AG10803 (cell line): ENCODE data around the gene LILRA5.
"Not testable (repeated sequence)": the region's sequence is repeated elsewhere in the genome, so short reads cannot be mapped to it uniquely, and the experiment has no call there.

ENCODE experiments used
- DNase-seq: peaks from one replicate; pipeline ENCODE4 v3.0.0; 2010; ENCODE audit warnings: low read depth
- H3K4me3 ChIP-seq: 2 replicates; pipeline ENCODE4 v1.5.1; 2011; ENCODE audit warnings: mild to moderate bottlenecking, low read length, control low read depth
- CTCF ChIP-seq: conservative IDR thresholded peaks from 2 replicates; pipeline ENCODE4 v1.5.1; 2011; ENCODE audit warnings: mild to moderate bottlenecking, low read length, control low read depth, inconsistent platforms

Gene LILRA5

GRCh38 chr19:54312436-54313377 is at the start of gene LILRA5:
TSS of gene LILRA5 (minus strand) at chr19:54313166. CDS start at chr19:54313019, 147 bp downstream.
- DNase-seq = no peak
- H3K4me3 ChIP-seq = no peak within 1 kb of the TSS
- no peak for TF ChIP-seq CTCF

GRCh38 chr19:54361680-54362422 is 48.9 kb upstream of the LILRA5 start:
- H3K4me3 ChIP-seq, DNase-seq: not testable (repeated sequence)

- H3K4me3 ChIP-seq, DNase-seq: not testable (repeated sequence)
These were observed 46.3 kb upstream of the LILRA5 start for GRCh38 chr19:54359149-54359820.

- H3K4me3 ChIP-seq = no peak overlapping the region
- TF ChIP-seq CTCF = no peak
- DNase-seq = no peak
These were observed 44.4 kb upstream of the LILRA5 start for GRCh38 chr19:54357381-54357780.

DNA sequence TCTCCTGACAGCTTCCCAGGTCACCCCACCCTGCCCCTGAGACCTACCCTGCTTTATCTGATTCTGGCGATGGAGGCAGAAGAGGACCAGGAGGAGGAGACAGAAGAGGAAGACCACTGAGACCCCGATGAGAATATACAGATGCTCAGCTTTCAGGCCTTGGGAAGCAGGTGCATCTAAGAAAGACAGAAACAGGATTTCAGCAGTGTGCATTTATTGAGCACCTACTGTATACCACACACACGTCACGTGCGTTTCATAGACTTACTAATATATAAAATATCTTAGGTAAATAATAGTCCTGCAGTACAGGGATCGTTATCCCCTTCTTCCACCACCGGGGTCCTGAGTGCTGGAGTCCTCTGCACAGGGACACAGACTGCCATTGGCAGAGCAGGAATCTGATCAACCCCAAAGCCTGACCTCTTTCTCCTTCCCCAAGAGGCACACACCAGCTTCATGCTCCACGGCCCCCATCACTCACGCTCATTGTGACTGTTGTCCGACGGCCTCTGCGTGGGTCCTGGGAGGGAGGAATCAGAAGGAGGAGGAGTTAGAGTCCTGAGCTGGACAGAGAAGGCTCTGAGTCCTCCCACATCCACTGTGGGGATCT is 43.6 kb upstream of the LILRA5 start:
- no peak overlapping the region for H3K4me3 ChIP-seq
- no peak for TF ChIP-seq CTCF
- no peak for DNase-seq

- TF ChIP-seq CTCF = no peak
- no peak for DNase-seq
- H3K4me3 ChIP-seq = no peak overlapping the region
These were observed 42.7 kb upstream of the LILRA5 start for GRCh38 chr19:54355675-54356074.

DNA sequence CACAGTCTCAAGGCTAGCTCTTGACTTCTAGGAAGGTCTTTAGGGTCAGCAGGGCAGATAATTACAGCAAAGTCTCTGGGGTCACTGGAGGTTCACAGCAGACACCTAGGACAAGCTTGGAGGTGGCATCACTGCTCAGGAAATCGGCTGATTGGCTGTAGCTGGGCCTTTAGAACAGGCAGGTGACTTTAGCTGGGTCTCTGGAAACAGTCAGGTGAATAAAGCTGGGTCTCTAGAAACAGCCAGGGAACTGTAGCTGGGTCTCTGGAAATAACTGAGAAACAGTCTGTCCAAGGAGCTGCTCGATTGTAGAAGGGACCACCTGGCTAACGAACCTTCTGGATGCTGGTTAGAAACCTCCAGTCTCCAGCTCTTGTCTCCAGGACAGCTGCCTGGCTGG is 41.8 kb upstream of the LILRA5 start:
- no peak for TF ChIP-seq CTCF
- H3K4me3 ChIP-seq = no peak overlapping the region
- DNase-seq = no peak
